MCF 10A (cell line): Measurements from ENCODE around the gene PCDHA7. TPM values are rescaled to one million over a fixed set of nuclear protein-coding genes. Genes with fewer than 3 reads are reported as not detected.
"Not testable (repeated sequence)": the region's sequence is repeated elsewhere in the genome, so short reads cannot be mapped to it uniquely, and the experiment has no call there.

ENCODE experiments used
- BruUV-seq: library from RNA; stranded (reverse); fragments of 400-500 nt; replicated peaks from 2 replicates; lab custom pipeline; 2021; lab: Mats Ljungman, UMichigan
- CTCF ChIA-PET: fragments of 300-600 bp; sonication (Branson Sonifier 250); formaldehyde crosslinking; extraction: SDS; loops from one replicate; lab custom pipeline; 2021; ENCODE audit warnings: antibody characterized with exemption, inconsistent platforms; lab: Yijun Ruan, JAX
- POLR2A ChIA-PET: fragments of 300-600, 350-650 bp; sonication (Branson Sonifier 250); formaldehyde crosslinking; extraction: SDS; loops from one replicate; lab custom pipeline; 2020; ENCODE audit warnings: antibody characterized with exemption, inconsistent platforms; lab: Yijun Ruan, JAX
- DNase-seq: peaks from one replicate; pipeline ENCODE4 v3.0.0-alpha.2; 2018; ENCODE audit not compliant: unreplicated experiment
- H3K27ac Mint-ChIP-seq: one replicate; pipeline ENCODE4 v1.8.0; 2022; ENCODE audit warnings: mild to moderate bottlenecking, low read depth, mixed read lengths; ENCODE audit not compliant: unreplicated experiment
- H3K27me3 Mint-ChIP-seq: one replicate; pipeline ENCODE4 v1.8.0; 2022; ENCODE audit warnings: mixed read lengths; ENCODE audit not compliant: insufficient read depth, unreplicated experiment
- H3K36me3 Mint-ChIP-seq: one replicate; pipeline ENCODE4 v1.8.0; 2022; ENCODE audit warnings: mild to moderate bottlenecking, moderate library complexity, mixed read lengths; ENCODE audit not compliant: insufficient read depth, unreplicated experiment
- H3K4me1 Mint-ChIP-seq: one replicate; pipeline ENCODE4 v1.8.0; 2022; ENCODE audit warnings: mixed read lengths; ENCODE audit not compliant: insufficient read depth, unreplicated experiment
- H3K4me3 Mint-ChIP-seq: one replicate; pipeline ENCODE4 v1.8.0; 2022; ENCODE audit warnings: mild to moderate bottlenecking, moderate library complexity, mixed read lengths; ENCODE audit not compliant: unreplicated experiment
- H3K9me3 Mint-ChIP-seq: one replicate; pipeline ENCODE4 v1.8.0; 2022; ENCODE audit warnings: mixed read lengths; ENCODE audit not compliant: unreplicated experiment
- CTCF ChIP-seq: fragments of 200-600 bp; IDR thresholded peaks from one replicate; pipeline ENCODE4 v1.8.0; 2022; ENCODE audit warnings: antibody characterized with exemption, mild to moderate bottlenecking; ENCODE audit not compliant: unreplicated experiment
- intact Hi-C: fragments of 100-400 bp; cut with micrococcal nuclease; formaldehyde crosslinking; loops from 2 replicates; pipeline ENCODE4 v1.14.1; 2022
- total RNA-seq: library from RNA; stranded (reverse); gene quantifications from 2 replicates; pipeline ENCODE4 v1.2.3, GENCODE V29; 2022

The PCDHA7 gene
- total RNA-seq, 1 experiment from 2014 or later: 0.40 TPM

GRCh38 chr5:140796718-140797095 lies 37.4 kb upstream of the PCDHA7 start:
- H3K4me3 Mint-ChIP-seq: no peak overlapping the region
- no peak overlapping the region for H3K27ac Mint-ChIP-seq

GRCh38 chr5:140800816-140801493 lies 33.1 kb upstream of the PCDHA7 start, which contains the start of gene PCDHA3:
TSS of gene PCDHA3 (plus strand) at chr5:140801057.
- H3K4me3 Mint-ChIP-seq: no peak within 1 kb of the TSS
- H3K9me3 Mint-ChIP-seq: peaks cover 7% of the 10 kb centered on the region
- DNase-seq: no peak
- H3K4me1 Mint-ChIP-seq: no peaks in the 10 kb centered on the region
- no peaks in the 10 kb centered on the region for H3K36me3 Mint-ChIP-seq
- intact Hi-C loops: no loop called here
- POLR2A ChIA-PET: no interaction called here
- CTCF ChIA-PET: no interaction called here
- H3K27me3 Mint-ChIP-seq: no peaks in the 10 kb centered on the region
- no TSS peak for BruUV-seq
- TF ChIP-seq CTCF: no peak
- no peak within 1 kb of the TSS for H3K27ac Mint-ChIP-seq

More at GRCh38 chr5:140796718-140797095, 37.4 kb upstream of the PCDHA7 start:
- CTCF ChIA-PET: interaction anchor here (0.7 kb wide), 1 partner anchor 9 kb away, joined by 3 read pairs; no protein-coding TSS in a partner anchor
- H3K4me1 Mint-ChIP-seq: no peaks in the 10 kb centered on the region
- H3K27me3 Mint-ChIP-seq: no peaks in the 10 kb centered on the region
- intact Hi-C loops: no loop called here
- TF ChIP-seq CTCF: no peak
- no TSS peak for BruUV-seq
- peaks cover 15% of the 10 kb centered on the region for H3K9me3 Mint-ChIP-seq
- DNase-seq: no peak
- H3K36me3 Mint-ChIP-seq: no peaks in the 10 kb centered on the region
- POLR2A ChIA-PET: no interaction called here

- intact Hi-C loops: no loop called here
- Mint-ChIP-seq H3K4me1 (no peaks in the 10 kb centered on the region), H3K9me3 (peaks cover 7% of the 10 kb centered on the region), H3K4me3 (no peak overlapping the region), H3K27me3 (no peaks in the 10 kb centered on the region), H3K36me3 (no peaks in the 10 kb centered on the region), H3K27ac (no peak overlapping the region)
- BruUV-seq: no TSS peak
- DNase-seq: no peak
- POLR2A ChIA-PET: no interaction called here
- no peak for TF ChIP-seq CTCF
- CTCF ChIA-PET: interaction anchor here (0.7 kb wide), 1 partner anchor 768 kb away, joined by 5 read pairs; no protein-coding TSS in a partner anchor
Observed at GRCh38 chr5:140801494-140801841, 32.6 kb upstream of the PCDHA7 start.

GRCh38 chr5:140802381-140802780 lies 31.7 kb upstream of the PCDHA7 start:
- H3K4me1 Mint-ChIP-seq, DNase-seq, H3K36me3 Mint-ChIP-seq, H3K4me3 Mint-ChIP-seq, POLR2A ChIA-PET, H3K27ac Mint-ChIP-seq, BruUV-seq, H3K9me3 Mint-ChIP-seq, intact Hi-C loops, H3K27me3 Mint-ChIP-seq: not testable (repeated sequence)
- CTCF ChIA-PET: interaction anchor here (0.6 kb wide), 2 partner anchors 175 to 240 kb away, joined by 3 read pairs; no protein-coding TSS in a partner anchor
